Gastroesophageal sphincter (tissue), 4 donors: Measurements from ENCODE around the gene FXYD6. TPM values are rescaled to one million over a fixed set of nuclear protein-coding genes. Genes with fewer than 3 reads are reported as not detected.
A peak's percentile ranks its signal among the peaks of the same experiment; 100 is the strongest.

Experiments used
- ATAC-seq: fragments of 150-250 bp; one replicate; pipeline ENCODE4 v1.9.1; 2016; ENCODE audit warnings: mild to moderate bottlenecking, moderate library complexity
- H3K27ac ChIP-seq, 4 donors: fragments of 200-600 bp; sonication (generic) in 3 of 4; 1 replicate in 3 of 4; 2 replicates in 1 of 4; pipeline ENCODE4 v1.5.1; 2016 to 2019
- H3K27me3 ChIP-seq: fragments of 200-600 bp; sonication (generic); one replicate; pipeline ENCODE4 v1.5.1; 2019
- H3K36me3 ChIP-seq, 2 donors: fragments of 200-600 bp; sonication (generic); one replicate each; pipeline ENCODE4 v1.5.1; 2019; ENCODE audit warnings: control low read depth in 1 of 2
- H3K4me1 ChIP-seq, 3 donors: fragments of 200-600 bp; sonication (generic); 1 replicate in 2 of 3; 2 replicates in 1 of 3; pipeline ENCODE4 v1.5.1; 2016 to 2019; ENCODE audit warnings: control low read depth in 2 of 3
- H3K4me3 ChIP-seq, 2 donors: fragments of 200-600 bp; sonication (generic); one replicate each; pipeline ENCODE4 v1.5.1; 2019; ENCODE audit warnings: mild to moderate bottlenecking in 1 of 2, moderate library complexity in 1 of 2
- H3K9me3 ChIP-seq, 3 donors: fragments of 200-600 bp; sonication (generic); one replicate each; pipeline ENCODE4 v1.5.1; 2017 to 2019; ENCODE audit warnings: control low read depth in 2 of 3
- CTCF ChIP-seq, 4 experiments: fragments of 200-600 bp in 2 of 4; fragments of 450-650 bp in 2 of 4; sonication (generic) in 1 of 4; IDR thresholded peaks; one replicate each; pipeline ENCODE4 v1.5.1; 2017 to 2019; ENCODE audit warnings: antibody characterized with exemption in 4 of 4, mild to moderate bottlenecking in 2 of 4, moderate library complexity in 2 of 4
- EP300 ChIP-seq: sonication (generic); formaldehyde crosslinking; IDR thresholded peaks from one replicate; pipeline ENCODE4 v1.6.1; 2017; ENCODE audit warnings: antibody characterized with exemption, mild to moderate bottlenecking
- POLR2A ChIP-seq, 2 donors: fragments of 450-650 bp; IDR thresholded peaks; one replicate each; pipeline ENCODE4 v1.6.1; 2017; ENCODE audit warnings: antibody characterized with exemption in 2 of 2, mild to moderate bottlenecking in 2 of 2, moderate library complexity in 1 of 2
- POLR2AphosphoS5 ChIP-seq: sonication (generic); formaldehyde crosslinking; IDR thresholded peaks from one replicate; pipeline ENCODE4 v1.6.1; 2017; ENCODE audit warnings: antibody characterized with exemption
- WGBS, 2 donors: methylation state at CpG; one replicate each; pipeline ENCODE4 v1.1.5; 2018; ENCODE audit warnings: low coverage in 1 of 2; 5-methylcytosine and 5-hydroxymethylcytosine counted together
- total RNA-seq, 4 donors: library from RNA; depleted of rRNA; stranded (reverse); fragments of >200 nt; gene quantifications; one replicate each; pipeline ENCODE4 v1.1.0, GENCODE V29; 2016

The FXYD6 gene
- total RNA-seq, 4 donors from 2014 or later, result 28.6 to 76.7 (median 74.4) TPM

GRCh38 chr11:117817368-117818040, 59.0 kb downstream of the FXYD6 start:
- H3K4me1 ChIP-seq, result peaks cover 0 to 62% (median 11%) of the 10 kb centered on the region in 3 donors
- TF ChIP-seq CTCF (IDR thresholded peaks at IDR 0.05) (peak in 3 of 4 experiments; percentile 97 to 99 (median 99)), EP300 (no peak), POLR2A (IDR thresholded peaks at IDR 0.05) (no peak), POLR2AphosphoS5 (peak; percentile 34)
- peak overlapping the region in 1 of 2 donors; percentile 18 for H3K4me3 ChIP-seq
- peak overlapping the region in 3 of 4 donors; percentile 56 to 64 (median 60) for H3K27ac ChIP-seq
- WGBS, 2 donors, result 8 to 13% methylated on average over 6 to 10 of the region's 19 CpGs
- H3K9me3 ChIP-seq, result no peaks in the 10 kb centered on the region
- H3K36me3 ChIP-seq, result no peaks in the 10 kb centered on the region
- H3K27me3 ChIP-seq, result peaks cover 21% of the 10 kb centered on the region
- ATAC-seq, result peak; percentile 66

GRCh38 chr11:117816846-117817367, 59.6 kb downstream of the FXYD6 start:
- no CpG with 5 or more reads among the region's 5 CpGs for WGBS, 2 donors
- Histone ChIP-seq H3K27me3 (peaks cover 21% of the 10 kb centered on the region), H3K4me3 (no peak overlapping the region), H3K27ac (peak overlapping the region in 3 of 4 donors; percentile 56 to 64 (median 60)), H3K4me1 (peaks cover 0 to 56% (median 11%) of the 10 kb centered on the region in 3 donors), H3K9me3 (no peaks in the 10 kb centered on the region), H3K36me3 (no peaks in the 10 kb centered on the region)
- no peak for ATAC-seq
- no peak for TF ChIP-seq POLR2AphosphoS5
- no peak for TF ChIP-seq POLR2A (IDR thresholded peaks at IDR 0.05)
- TF ChIP-seq CTCF (IDR thresholded peaks at IDR 0.05), result no peak
- TF ChIP-seq EP300, result no peak

- no peak for TF ChIP-seq POLR2A (IDR thresholded peaks at IDR 0.05)
- no peak for TF ChIP-seq CTCF (IDR thresholded peaks at IDR 0.05)
- TF ChIP-seq EP300, result no peak
- peak; percentile 60 for TF ChIP-seq POLR2AphosphoS5
- Histone ChIP-seq H3K27ac (peak overlapping the region in 3 of 4 donors; percentile 56 to 64 (median 60)), H3K4me1 (peaks cover 0 to 56% (median 11%) of the 10 kb centered on the region in 3 donors), H3K4me3 (no peak overlapping the region), H3K9me3 (no peaks in the 10 kb centered on the region), H3K27me3 (peaks cover 21% of the 10 kb centered on the region), H3K36me3 (no peaks in the 10 kb centered on the region)
- WGBS, 2 donors, result 73% methylated on average over 6 of the region's 20 CpGs; no CpG with 5 or more reads in 1 of the 2 donors
- peak; percentile 42 for ATAC-seq
Observed at GRCh38 chr11:117816151-117816741, 60.2 kb downstream of the FXYD6 start.

GRCh38 chr11:117815262-117815803, 61.1 kb downstream of the FXYD6 start:
- ATAC-seq, result peak; percentile 3
- H3K9me3 ChIP-seq, result no peaks in the 10 kb centered on the region
- no peak for TF ChIP-seq EP300
- no peak for TF ChIP-seq CTCF (IDR thresholded peaks at IDR 0.05)
- no peak for TF ChIP-seq POLR2AphosphoS5
- TF ChIP-seq POLR2A (IDR thresholded peaks at IDR 0.05), result no peak
- H3K36me3 ChIP-seq, result no peaks in the 10 kb centered on the region
- H3K27me3 ChIP-seq, result peaks cover 21% of the 10 kb centered on the region
- no peak overlapping the region for H3K4me3 ChIP-seq
- peaks cover 0 to 56% (median 11%) of the 10 kb centered on the region in 3 donors for H3K4me1 ChIP-seq
- WGBS, 2 donors, result 40% methylated on average over 1 of the region's 7 CpGs; no CpG with 5 or more reads in 1 of the 2 donors
- H3K27ac ChIP-seq, result peak overlapping the region in 3 of 4 donors; percentile 56 to 64 (median 60)
